Stimulated activated CD4-positive, alpha-beta T cell treated with anti-CD3 and anti-CD28 coated beads, TNF-alpha, amount 100 ng/mL, for 1 hour (primary cell): ENCODE measurements around the gene IFT22.
A peak's percentile ranks its signal among the peaks of the same experiment; 100 is the strongest.
"Not testable (repeated sequence)": the region's sequence is repeated elsewhere in the genome, so short reads cannot be mapped to it uniquely, and the experiment has no call there.

Experiments used
- DNase-seq, 3 donors: peaks; one replicate each; pipeline ENCODE4 v3.0.0-alpha.2; 2020; ENCODE audit warnings: low read depth in 3 of 3, low spot score in 1 of 3

IFT22 gene

DNA sequence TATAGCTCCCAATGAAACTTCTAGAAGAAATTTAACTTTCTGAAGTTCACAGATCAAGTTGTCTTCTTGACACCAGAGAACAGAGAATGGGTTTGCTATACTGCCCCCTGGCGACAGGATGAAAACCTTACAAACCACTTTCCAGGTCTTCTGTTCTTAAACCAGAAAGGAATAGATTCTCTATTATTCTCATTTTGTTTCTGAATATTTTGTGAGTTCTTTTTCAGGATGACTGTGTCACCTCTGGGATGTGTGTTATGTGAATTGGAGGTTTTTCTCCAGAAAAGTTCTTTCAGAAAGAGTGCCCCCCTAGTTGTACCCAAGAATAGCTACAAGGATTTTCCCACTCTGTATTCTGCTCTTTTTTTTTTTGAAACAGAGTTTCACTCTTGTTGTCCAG lies 6.3 kb downstream of the IFT22 start:
- DNase-seq: peak in 2 of 3 donors; percentile 11 to 14

DNA sequence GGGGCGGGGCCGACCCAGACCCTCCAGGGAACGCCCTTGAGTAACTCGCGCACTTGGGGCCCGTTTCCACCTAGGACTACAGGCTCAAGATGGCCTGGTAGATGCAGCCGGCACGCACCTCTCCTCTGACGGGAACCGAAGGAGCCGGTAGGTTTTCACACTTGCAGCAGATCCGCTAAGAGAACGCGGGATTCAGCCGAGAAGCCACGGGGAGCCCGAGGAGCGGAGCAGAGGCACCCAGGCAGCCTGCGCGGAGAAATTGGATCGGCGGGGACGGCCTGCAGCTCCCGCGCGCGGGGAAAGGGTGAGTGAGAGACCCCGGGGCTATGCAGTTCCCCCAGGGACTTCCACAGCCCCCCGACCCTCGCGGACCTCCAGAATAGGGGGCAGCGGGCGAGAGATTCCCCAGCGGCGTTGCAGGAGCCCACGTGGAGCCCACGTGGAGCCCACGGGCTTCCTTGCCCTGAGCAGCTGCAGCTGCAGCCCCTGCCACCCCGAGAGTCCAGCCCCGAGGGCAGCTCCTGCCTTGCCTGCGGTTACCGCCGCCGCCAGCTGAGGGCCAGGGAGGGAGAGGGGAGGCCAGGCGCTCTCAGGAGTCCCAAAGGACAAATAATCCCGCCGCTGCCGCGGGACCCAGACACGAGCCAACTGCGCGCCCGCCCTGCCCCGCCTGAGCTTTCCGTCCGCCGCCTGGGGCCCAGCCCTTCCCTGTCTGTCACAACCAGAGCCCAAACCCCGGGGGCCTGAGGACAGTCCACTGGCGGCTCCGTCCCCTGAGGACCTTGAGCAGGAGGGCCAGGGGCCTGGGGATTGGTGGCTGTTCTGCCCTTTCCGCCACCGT lies 13.1 kb downstream of the IFT22 start:
- DNase-seq: no peak

DNA sequence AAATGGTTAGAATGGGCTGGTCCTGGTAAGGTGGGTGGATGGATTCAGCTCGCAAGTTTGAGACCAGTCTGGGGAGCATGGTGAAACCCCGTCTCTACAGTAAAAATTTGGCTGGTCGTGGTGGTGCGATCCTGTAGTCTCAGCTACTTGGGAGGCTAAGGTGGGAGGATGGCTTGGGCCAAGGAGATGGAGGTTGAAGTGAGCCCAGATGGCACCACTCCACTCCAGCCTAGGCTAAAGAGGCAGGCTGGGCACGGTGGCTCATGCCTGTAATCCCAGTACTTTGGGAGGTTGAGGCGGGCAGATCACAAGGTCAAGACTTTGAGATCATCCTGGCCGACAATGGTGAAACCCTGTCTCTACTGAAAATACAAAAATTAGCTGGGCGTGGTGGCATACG lies 15.3 kb downstream of the IFT22 start:
- DNase-seq: no peak

DNA sequence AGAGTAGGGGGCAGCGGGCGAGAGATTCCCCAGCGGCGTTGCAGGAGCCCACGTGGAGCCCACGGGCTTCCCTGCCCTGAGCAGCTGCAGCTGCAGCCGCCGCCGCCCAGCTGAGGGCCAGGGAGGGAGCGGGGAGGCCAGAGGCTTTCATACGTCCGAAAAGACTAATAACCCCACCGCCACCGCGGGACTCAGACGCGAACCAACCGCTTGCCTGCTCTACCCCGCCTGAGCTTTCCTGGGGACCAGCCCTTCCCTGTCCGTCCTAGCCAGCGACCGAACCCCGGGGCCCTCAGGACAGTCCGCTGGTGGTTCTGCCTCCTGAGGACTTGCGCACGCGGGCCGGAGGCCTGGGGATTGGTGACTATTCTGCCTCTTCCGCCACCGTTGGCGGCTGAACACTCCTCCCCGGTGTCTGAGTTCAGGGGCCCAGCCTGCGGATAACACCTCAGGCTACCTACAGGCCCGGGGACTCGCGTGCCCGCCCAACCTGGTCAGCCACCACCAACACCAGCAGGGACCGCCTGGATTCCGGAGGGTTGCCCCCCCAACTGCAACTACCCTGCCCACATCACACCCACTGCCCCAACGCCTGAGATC lies 18.4 kb downstream of the IFT22 start:
- no peak for DNase-seq

DNA sequence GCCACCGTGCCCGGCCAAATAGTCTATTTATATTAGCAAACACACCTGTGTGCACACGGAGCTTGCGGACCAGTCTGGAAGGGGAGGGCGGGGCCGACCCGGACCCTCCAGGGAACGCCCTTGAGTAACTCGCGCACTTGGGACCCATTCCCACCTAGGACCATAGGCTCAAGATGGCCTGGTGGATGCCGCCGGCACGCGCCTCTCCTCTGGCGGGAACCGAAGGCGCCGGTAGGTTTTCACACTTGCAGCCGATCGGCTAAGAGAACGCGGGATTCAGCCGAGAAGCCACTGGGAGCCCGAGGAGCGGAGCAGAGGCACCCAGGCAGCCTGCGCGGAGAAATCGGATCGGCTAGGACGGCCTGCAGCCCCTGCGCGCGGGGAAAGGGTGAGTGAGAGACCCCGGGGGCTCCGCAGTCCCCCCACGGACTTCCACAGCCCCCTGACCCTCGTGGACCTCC lies 18.9 kb downstream of the IFT22 start:
- DNase-seq: no peak

DNA sequence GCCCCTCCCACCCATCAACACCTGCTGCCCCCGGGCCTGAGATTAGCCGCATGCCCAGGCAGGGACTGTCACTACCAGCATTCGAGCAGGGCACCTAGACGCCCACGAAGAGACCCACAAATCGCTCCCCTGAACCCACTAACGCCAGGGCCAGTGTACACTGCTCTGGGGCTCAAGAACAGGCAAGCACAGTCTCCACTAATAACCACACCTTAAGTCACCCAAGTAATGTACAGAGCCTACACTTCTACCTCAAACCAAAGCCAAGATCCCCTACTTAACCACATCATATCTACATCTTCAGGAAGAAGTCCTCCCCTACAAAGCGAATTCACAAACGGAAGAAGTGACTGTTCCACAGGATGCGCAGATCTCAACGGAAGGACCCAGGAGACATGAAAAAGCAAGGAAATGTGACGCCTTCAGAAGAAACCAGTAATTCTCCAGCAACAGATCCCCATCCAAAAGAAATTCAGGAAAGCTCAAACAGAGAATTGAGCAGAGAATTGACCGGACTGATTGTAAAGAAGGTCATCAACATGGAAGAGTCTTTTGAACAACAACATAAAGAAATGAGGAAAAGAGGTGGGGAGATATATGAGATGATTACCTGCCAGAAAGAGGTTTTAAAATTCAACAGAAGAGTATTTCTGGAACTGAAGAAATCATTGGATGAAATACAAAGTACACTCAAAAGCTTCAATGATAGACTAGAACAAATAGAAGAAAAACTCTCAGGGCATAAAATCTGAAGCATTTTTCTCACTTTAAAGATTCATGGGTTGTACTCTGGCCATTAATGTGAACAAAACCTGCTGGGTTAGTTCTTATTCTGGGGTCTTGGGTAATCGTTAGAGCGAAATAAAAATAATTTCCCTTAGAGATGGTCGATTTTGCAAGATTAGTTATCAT lies 20.9 kb downstream of the IFT22 start:
- DNase-seq: no peak

DNA sequence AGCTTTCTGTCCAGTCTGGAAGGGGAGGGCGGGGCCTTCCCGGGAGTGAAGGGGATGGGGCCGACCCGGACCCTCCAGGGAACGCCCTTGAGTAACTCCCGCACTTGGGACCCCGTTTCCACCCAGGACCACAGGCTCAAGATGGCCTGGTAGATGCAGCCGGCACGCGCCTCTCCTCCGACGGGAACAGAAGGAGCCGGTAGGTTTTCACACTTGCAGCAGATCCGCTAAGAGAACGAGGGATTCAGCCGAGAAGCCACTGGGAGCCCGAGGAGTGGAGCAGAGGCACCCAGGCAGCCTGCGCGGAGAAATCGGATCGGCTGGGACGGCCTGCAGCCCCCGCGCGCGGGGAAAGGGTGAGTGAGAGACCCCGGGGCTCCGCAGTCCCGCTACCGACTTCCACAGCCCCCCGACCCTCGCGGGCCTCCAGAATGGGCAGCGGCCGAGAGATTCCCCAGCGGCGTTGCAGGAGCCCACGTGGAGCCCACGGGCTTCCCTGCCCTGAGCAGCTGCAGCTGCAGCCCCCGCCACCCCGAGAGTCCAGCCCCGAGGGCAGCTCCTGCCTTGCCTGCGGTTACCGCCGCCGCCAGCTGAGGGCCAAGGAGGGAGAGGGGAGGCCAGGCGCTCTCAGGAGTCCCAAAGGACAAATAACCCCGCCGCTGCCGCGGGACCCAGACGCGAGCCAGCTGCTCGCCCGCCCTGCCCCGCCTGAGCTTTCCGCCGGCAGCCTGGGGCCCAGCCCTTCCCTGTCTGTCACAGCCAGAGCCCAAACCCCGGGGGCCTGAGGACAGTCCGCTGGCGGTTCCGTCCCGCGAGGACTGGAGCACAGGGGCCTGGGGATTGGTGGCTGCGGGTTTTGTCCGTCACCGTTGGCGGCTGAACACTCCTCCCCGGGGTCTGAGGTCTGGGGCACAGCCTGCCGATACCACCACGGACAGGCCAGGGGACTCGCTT lies 21.8 kb downstream of the IFT22 start:
- no peak for DNase-seq

DNA sequence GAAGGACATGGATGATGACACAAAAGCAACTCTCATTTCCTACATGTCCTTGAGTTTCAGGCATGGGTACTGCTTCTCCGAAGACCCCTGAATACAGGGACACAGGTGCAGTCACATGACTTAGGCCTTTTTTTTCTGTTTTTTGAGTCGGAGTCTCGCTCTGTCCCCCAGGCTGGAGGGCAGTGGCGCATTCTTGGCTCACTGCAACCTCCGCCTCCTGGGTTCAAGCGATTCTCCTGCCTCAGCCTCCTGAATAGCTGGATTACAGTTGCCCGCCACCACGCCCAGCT lies 26.8 kb downstream of the IFT22 start:
- no peak for DNase-seq

DNA sequence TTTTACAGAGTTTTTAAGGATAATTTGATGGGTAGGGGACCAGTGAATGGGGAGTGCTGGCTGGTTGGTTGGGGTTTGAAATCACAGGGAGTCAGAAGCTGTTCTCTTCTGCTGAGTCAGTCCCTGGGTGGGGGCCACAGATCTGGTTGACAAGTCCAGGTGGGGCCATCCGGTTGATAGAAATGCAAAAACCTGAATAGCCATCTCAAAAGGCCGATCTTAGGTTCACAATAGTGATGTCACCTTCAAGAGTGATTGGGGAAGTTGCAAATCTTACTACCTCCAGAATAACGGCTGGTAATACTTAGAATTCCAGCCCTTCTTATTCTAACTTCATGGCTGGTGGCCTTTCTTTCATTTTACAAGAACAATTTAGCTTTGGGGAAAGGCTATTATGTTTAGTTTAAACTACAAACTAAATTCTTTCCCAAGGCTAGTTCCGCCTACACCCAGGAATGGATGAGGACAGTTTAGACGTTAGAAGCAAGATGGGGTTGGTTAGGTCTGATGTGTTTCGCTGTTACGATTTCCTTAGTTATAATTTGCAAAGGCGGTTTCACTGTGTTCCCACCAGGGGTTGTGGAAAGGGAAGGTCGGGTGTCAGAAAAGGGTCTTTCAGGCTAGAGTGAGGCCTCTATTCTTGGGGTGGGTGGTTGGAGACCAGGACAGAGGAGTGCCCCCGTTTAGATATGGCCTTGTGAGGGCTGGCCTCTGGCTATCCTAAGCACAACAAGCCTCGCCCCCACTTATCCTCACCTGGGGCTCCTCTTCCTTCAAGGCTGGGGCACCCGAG lies 27.4 kb downstream of the IFT22 start:
- no peak for DNase-seq

DNA sequence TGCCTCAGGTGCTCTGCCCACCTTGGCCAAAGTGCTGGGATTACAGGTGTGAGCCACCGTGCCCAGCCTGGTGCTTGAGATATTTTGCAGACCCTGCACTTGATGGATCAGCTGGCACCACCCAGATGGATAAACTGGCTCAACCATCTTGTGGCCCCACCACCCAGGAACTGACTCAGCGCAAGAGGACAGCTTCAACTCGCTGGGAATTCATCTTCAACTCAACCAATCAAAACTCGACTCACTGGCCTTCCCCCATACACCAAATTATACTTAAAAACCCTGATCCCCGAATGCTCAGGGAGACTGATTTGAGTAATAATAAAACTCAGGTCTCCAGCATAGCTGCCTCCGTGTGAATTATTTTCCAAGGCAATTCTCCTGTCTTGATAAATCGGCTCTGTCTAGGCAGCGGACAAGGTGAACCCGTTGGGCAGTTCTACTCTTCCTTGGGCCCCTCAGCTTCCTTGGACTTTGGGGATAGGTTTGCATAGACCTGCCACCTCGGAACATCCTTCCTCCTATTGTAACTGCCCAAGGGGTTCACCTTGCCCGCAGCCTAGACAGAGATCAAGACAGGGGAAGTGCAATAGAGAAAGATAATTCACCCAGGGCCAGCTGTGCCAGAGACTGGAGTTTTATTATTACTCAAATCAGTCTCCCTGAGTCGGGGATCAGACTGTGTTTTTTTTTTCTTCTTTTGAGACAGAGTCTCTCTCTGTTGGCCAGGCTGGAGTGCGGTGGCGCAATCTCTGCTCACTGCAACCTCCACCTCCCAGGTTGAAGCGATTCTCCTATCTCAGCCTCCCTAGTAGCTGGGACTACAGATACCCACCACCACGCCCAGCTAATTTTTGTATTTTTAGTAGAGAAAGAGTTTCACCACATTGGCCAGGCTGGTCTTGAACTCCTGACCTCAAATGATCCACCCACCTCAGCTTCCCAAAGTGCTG lies 28.3 kb downstream of the IFT22 start:
- not testable (repeated sequence) for DNase-seq

DNA sequence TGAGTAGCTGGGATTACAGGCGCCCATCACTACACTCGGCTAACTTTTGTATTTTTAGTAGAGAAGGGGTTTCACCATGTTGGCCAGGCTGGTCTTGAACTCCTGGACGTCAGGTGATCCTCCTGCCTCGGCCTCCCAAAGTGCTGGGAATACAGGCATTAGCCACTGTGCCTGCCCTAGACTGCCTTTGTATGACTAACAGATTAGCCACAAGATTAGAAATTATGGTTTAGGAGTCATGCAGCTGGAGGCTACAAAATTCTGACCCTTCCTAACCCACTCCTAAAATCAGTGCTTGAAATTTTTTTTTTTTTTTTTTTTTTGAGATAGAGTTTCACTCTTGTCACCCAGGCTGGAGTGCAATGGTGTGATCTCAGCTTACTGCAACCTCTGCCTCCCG lies 29.0 kb downstream of the IFT22 start:
- not testable (repeated sequence) for DNase-seq

DNA sequence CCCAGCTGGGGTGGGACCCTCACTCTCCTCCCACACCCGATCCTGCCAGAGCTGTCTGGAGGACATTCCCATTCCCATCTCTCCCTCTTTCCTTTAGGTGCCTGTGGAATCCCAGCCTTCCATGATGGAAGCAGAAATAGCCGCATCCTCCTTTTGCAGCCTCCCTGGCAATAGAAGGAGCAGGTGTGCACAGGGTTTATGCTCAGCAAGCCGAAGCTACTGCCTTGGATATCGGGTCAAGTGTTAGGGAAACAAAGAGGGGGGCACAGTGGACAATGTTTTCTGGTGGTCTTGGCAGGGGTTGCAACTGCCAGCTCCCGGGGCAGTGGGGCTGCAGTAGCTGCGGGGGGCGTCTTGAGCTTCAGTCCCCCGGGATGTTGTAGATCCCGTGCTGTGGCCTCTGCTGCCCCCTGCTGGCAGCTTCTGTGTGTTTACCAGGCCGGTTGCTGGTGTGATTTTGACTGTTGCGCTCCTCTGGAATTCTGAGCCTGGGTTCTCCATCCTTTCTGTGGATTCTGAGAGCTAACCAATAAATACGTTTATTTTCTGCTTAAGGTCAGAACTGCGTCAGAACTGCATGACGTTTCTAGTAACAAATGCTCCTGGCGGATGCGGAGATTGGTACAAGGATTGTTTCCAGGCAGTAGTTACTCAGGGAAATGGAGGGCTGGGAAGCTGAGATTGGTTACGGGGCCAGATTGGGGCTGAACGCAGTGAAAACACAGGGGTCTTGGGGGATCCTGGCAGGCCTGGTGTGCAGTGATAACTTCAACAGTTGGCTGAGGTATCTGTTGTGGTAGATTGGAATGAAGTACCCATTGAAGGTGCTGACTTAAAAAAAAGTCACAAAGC lies 31.2 kb downstream of the IFT22 start:
- DNase-seq: peak; percentile 9 to 54 (median 27)

DNA sequence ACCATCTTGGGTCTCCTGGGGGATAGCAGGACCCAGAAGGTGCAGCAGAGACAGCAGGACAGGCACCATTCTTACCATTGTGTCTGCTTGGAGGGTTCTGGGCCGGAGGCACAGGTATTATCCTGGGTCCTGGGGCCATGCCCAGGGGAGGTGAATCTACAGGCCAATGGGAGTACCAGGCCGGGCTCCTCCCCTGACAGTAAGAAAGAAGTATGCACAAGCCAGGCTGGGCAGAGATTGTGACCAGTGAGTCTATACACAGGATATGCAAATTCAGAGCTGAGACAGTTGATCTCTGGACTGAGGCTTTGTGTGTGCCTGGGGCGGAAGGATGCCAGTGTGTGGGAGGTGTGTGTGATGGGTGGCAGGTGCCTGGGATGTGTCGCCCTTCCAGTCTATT lies 31.9 kb downstream of the IFT22 start:
- DNase-seq: not testable (repeated sequence)

DNA sequence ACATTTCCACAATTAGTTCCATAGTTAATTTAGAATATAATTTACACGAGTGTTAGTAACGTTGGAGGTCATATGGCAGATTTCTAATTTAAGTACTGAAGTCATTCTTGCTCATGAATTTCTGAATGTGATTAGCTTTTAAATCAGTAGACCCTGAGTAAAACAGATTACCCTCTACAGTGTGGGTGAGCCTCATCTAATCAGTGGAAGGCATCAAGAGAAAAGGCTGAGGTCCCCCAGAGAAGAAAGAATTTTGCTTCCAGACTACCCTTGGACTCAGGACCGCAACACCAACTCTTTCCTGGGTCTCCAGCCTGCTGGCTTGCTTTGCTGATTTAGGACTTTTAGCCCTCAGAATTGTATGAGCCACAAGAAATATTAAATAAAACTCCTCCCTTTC lies 33.2 kb downstream of the IFT22 start:
- DNase-seq: no peak

DNA sequence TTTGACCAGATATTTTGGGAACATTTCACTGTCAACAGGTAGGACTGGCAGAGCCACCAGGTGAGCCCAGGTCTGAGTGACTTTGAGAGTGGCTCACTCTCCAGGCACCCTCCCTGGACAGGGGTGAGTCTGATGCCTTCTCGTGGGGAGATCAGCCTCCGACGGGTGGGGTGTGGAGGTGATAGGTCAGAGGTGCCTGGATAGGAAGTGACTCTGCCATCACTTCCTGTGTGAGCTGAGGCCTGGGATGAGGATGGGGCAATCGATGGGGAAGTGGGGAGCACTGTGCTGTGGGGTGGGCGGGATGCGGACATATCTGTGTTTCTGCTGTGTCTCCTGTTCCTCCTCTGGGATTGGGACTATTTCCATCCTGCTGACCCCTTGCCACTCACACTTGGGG lies 34.6 kb downstream of the IFT22 start:
- no peak for DNase-seq

DNA sequence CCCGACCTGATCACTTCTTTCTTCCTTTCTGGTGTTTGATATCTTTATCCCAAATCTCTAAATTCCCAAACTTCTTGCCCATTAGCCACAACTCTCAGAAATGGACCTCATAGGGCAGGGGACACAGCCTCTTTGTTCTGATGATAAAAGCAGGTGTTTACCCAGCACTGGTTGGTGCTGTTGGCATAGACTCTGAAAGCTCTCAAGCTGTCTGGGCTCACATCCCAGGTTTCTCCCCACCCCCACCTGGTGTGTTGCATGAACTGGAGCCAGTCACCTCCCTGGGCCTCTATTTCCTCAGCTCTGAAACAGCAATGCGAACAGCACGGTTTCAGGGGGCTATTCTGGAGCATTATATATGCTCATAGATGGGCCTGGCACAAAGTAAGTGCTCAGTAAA lies 35.7 kb downstream of the IFT22 start:
- not testable (repeated sequence) for DNase-seq

DNA sequence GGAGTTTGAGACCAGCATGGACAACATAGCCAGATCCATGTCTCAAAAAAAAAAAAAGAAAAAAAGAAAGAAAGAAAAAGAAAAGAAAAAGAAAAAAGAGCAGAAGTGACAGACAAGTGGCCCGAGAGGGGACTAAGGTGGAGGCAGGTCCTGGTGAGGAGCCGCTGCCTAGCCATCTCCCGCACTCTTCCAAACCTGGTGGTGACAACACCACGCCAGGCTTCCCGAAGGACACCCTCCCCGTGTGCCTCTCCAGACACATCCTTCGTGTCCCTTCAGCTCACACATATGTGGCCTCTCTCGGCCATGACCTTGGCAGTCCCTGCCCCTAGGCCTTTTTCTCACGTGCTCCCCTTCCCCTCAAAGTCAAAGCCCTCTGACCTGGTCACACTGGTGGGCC lies 36.4 kb downstream of the IFT22 start:
- DNase-seq: no peak

DNA sequence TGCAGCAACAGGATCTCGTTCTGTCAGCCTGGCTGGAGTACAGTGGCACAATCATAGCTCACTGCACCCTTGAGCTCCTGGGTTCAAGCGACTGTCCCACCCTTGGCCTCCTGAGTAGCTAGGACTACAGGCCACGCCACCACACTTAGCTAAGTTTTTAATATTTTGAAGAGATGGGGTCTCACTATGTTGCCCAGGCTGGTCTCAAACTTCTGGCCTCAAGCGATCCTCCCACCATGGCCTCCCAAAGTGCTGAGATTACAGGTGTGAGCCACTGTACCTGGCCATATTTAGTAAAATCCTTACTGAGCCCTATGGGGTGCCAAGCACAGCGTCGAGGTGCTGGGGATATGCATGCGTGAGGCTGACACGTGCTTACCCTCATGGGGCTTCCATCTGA lies 40.7 kb downstream of the IFT22 start:
- DNase-seq: not testable (repeated sequence)
